ENCODE measurements around the gene ROBO1.

GRCh38 chr3:79172241-79172640 is 595.6 kb downstream of the ROBO1 start:
- TF ChIP-seq CTCF (conservative IDR thresholded peaks at IDR 0.05; ENCODE audit: low read depth, low read length) (no peak), EZH2 (IDR thresholded peaks at IDR 0.05; ENCODE audit: borderline replicate concordance, low read depth, low read length, poor library complexity, severe bottlenecking) (no peak)

Measured in A673 (cell line).